PC-3 (cell line): ENCODE data around the gene SLC12A3. TPM values are rescaled to one million over a fixed set of nuclear protein-coding genes. Genes with fewer than 3 reads are reported as not detected.

ENCODE experiments used
- ATAC-seq: fragments of 200-7000 bp; cut with Tn5 transposase; 2 replicates; pipeline ENCODE4 v1.9.1; 2020; ENCODE audit warnings: mild to moderate bottlenecking, moderate library complexity
- BruUV-seq: library from RNA; stranded (reverse); fragments of 400-500 nt; replicated peaks from 2 replicates; lab custom pipeline; 2021; lab: Mats Ljungman, UMichigan
- CTCF ChIA-PET: fragments of 300-600 bp; sonication (Branson Sonifier 250); formaldehyde crosslinking; loops from one replicate; lab custom pipeline; 2022; ENCODE audit warnings: antibody characterized with exemption; lab: Charles Lee
- POLR2A ChIA-PET: fragments of 300-600 bp; sonication (Branson Sonifier 250); formaldehyde crosslinking; loops from one replicate; lab custom pipeline; 2022; ENCODE audit warnings: antibody characterized with exemption; ENCODE audit not compliant: unreplicated experiment; lab: Charles Lee
- DNase-seq: peaks from one replicate; pipeline ENCODE4 v3.0.0-alpha.2; 2015
- H2AFZ ChIP-seq: fragments of 300-600 bp; sonication (generic); 2 replicates; pipeline ENCODE4 v1.6.0; 2016; ENCODE audit warnings: antibody characterized with exemption, low read length
- H3F3A ChIP-seq: fragments of 300-600 bp; sonication (generic); one replicate; pipeline ENCODE4 v1.6.0; 2017; ENCODE audit warnings: antibody characterized with exemption, low read length, control low read depth, mild to moderate bottlenecking; ENCODE audit not compliant: unreplicated experiment
- H3K27ac ChIP-seq: fragments of 300-600 bp; sonication (generic); 2 replicates; pipeline ENCODE4 v1.5.1; 2016; ENCODE audit warnings: mild to moderate bottlenecking, low read length
- H3K27me3 ChIP-seq: fragments of 300-600 bp; sonication (generic); 2 replicates; pipeline ENCODE4 v1.6.1; 2016; ENCODE audit warnings: low read length, mixed read lengths
- H3K36me3 ChIP-seq: fragments of 300-600 bp; sonication (generic); 2 replicates; pipeline ENCODE4 v1.6.1; 2016; ENCODE audit warnings: low read depth, mixed run types, low read length, mixed read lengths
- H3K4me1 ChIP-seq: fragments of 300-600 bp; sonication (generic); 2 replicates; pipeline ENCODE4 v1.5.1; 2016; ENCODE audit warnings: low read length; ENCODE audit not compliant: insufficient read depth
- H3K4me2 ChIP-seq: fragments of 300-600 bp; sonication (generic); 2 replicates; pipeline ENCODE4 v1.6.0; 2016; ENCODE audit warnings: low read length
- H3K4me3 ChIP-seq: fragments of 300-600 bp; sonication (generic); 2 replicates; pipeline ENCODE4 v1.5.1; 2016; ENCODE audit warnings: mild to moderate bottlenecking, low read length, mixed read lengths
- H3K79me2 ChIP-seq: fragments of 300-600 bp; sonication (generic); 2 replicates; pipeline ENCODE4 v1.6.1; 2017; ENCODE audit warnings: low read length, mixed read lengths
- H3K9ac ChIP-seq: fragments of 300-600 bp; sonication (generic); 2 replicates; pipeline ENCODE4 v1.6.0; 2016; ENCODE audit warnings: mild to moderate bottlenecking, low read length
- H3K9me2 ChIP-seq: fragments of 300-600 bp; sonication (generic); replicated peaks from 2 replicates; pipeline ENCODE4 v1.6.1; 2016; ENCODE audit warnings: mixed run types, low read length, mixed read lengths
- H3K9me3 ChIP-seq: fragments of 300-600 bp; sonication (generic); 2 replicates; pipeline ENCODE4 v1.6.1; 2016; ENCODE audit warnings: low read length, mixed read lengths
- H4K20me1 ChIP-seq: fragments of 300-600 bp; sonication (generic); 2 replicates; pipeline ENCODE4 v1.6.1; 2016; ENCODE audit warnings: low read length, mixed read lengths
- CTCF ChIP-seq: fragments of 300-600 bp; sonication (generic); conservative IDR thresholded peaks from 2 replicates; pipeline ENCODE4 v1.5.1; 2017; ENCODE audit warnings: antibody characterized with exemption, low read depth, mild to moderate bottlenecking, low read length
- EZH2 ChIP-seq: fragments of 300-600 bp; sonication (generic); IDR thresholded peaks from one replicate; pipeline ENCODE4 v1.6.1; 2017; ENCODE audit warnings: antibody characterized with exemption, mild to moderate bottlenecking, low read length; ENCODE audit not compliant: unreplicated experiment
- EZH2phosphoT487 ChIP-seq: fragments of 300-600 bp; sonication (generic); IDR thresholded peaks from 2 replicates; pipeline ENCODE4 v1.6.1; 2018; ENCODE audit warnings: mild to moderate bottlenecking, antibody characterized with exemption, low read length, borderline replicate concordance
- intact Hi-C: fragments of 100-400 bp; cut with micrococcal nuclease; formaldehyde crosslinking; loops from 2 replicates; pipeline ENCODE4 v1.9.0; 2023
- total RNA-seq: library from RNA; depleted of rRNA; stranded (reverse); fragments of >200 nt; gene quantifications from 2 replicates; pipeline ENCODE4 v1.2.3, GENCODE V29; 2014

SLC12A3 gene
- total RNA-seq, 1 experiment from 2014 or later: not detected

- Histone ChIP-seq H3K79me2 (no peaks in the 10 kb centered on the region), H3K27me3 (no peaks in the 10 kb centered on the region), H3K27ac (no peak overlapping the region), H3K9me3 (no peaks in the 10 kb centered on the region), H4K20me1 (no peaks in the 10 kb centered on the region), H3K4me3 (no peak overlapping the region), H3F3A (no peaks in the 10 kb centered on the region), H3K36me3 (no peaks in the 10 kb centered on the region), H3K9me2 (no peaks in the 10 kb centered on the region), H3K4me1 (no peaks in the 10 kb centered on the region), H3K9ac (no peak overlapping the region), H3K4me2 (no peak overlapping the region), H2AFZ (no peak overlapping the region)
- BruUV-seq: no TSS peak
- no peak for TF ChIP-seq EZH2phosphoT487
- TF ChIP-seq EZH2: no peak
- no peak for TF ChIP-seq CTCF
- ATAC-seq: no peak
- intact Hi-C loops: no loop called here
- CTCF ChIA-PET: no interaction called here
- no peak for DNase-seq
- POLR2A ChIA-PET: no interaction called here
Observed at GRCh38 chr16:56914896-56915295, 49.9 kb downstream of the SLC12A3 start.

GRCh38 chr16:56915336-56916119 lies 50.5 kb downstream of the SLC12A3 start:
- intact Hi-C loops: no loop called here

More at GRCh38 chr16:56915336-56916119, 50.5 kb downstream of the SLC12A3 start:
- Histone ChIP-seq H3K9ac (no peak overlapping the region), H3K4me3 (no peak overlapping the region), H4K20me1 (no peaks in the 10 kb centered on the region), H3K9me2 (no peaks in the 10 kb centered on the region), H3K27me3 (no peaks in the 10 kb centered on the region), H3F3A (no peaks in the 10 kb centered on the region), H2AFZ (no peak overlapping the region), H3K36me3 (no peaks in the 10 kb centered on the region), H3K79me2 (no peaks in the 10 kb centered on the region), H3K9me3 (no peaks in the 10 kb centered on the region), H3K27ac (no peak overlapping the region), H3K4me1 (no peaks in the 10 kb centered on the region), H3K4me2 (no peak overlapping the region)
- ChIA-PET POLR2A (no interaction called here), CTCF (no interaction called here)
- TF ChIP-seq CTCF (no peak), EZH2phosphoT487 (no peak)
- BruUV-seq: no TSS peak
- DNase-seq (no peak), ATAC-seq (no peak)
